KMS-11 (cell line): ENCODE results near the gene NKRF.

Experiments
- H2AFZ ChIP-seq: fragments of 200-600 bp; sonication (generic); 2 replicates; pipeline ENCODE4 v1.6.1; 2016; ENCODE audit warnings: antibody characterized with exemption, mixed run types, low read depth
- H3K27ac ChIP-seq: fragments of 200-600 bp; sonication (generic); 2 replicates; pipeline ENCODE4 v1.6.1; 2016; ENCODE audit warnings: mild to moderate bottlenecking, mixed run types
- H3K27me3 ChIP-seq: fragments of 200-600 bp; sonication (generic); 2 replicates; pipeline ENCODE4 v1.6.1; 2017; ENCODE audit warnings: mild to moderate bottlenecking, low read depth, mixed run types, moderate library complexity; ENCODE audit not compliant: insufficient read depth
- H3K36me3 ChIP-seq: fragments of 200-600 bp; sonication (generic); 2 replicates; pipeline ENCODE4 v1.6.1; 2017; ENCODE audit warnings: mild to moderate bottlenecking, mixed run types; ENCODE audit not compliant: insufficient read depth
- H3K4me1 ChIP-seq: fragments of 200-600 bp; sonication (generic); 2 replicates; pipeline ENCODE4 v1.6.1; 2016; ENCODE audit warnings: mild to moderate bottlenecking, low read depth, mixed run types; ENCODE audit not compliant: poor library complexity, severe bottlenecking
- H3K4me2 ChIP-seq: fragments of 200-600 bp; sonication (generic); 2 replicates; pipeline ENCODE4 v1.7.0; 2016; ENCODE audit warnings: mild to moderate bottlenecking, mixed run types
- H3K4me3 ChIP-seq: fragments of 200-600 bp; sonication (generic); IDR thresholded peaks from 2 replicates; pipeline ENCODE4 v1.6.1; 2017; ENCODE audit warnings: low read depth, low read length, mixed read lengths; ENCODE audit not compliant: insufficient read depth
- H3K79me2 ChIP-seq: fragments of 200-600 bp; sonication (generic); 2 replicates; pipeline ENCODE4 v1.6.1; 2016; ENCODE audit warnings: low read depth, mixed run types; ENCODE audit not compliant: insufficient read depth
- H3K9ac ChIP-seq: fragments of 200-600 bp; sonication (generic); 2 replicates; pipeline ENCODE4 v1.6.1; 2016; ENCODE audit warnings: mild to moderate bottlenecking, mixed run types
- H4K20me1 ChIP-seq: fragments of 200-600 bp; sonication (generic); 2 replicates; pipeline ENCODE4 v1.6.1; 2016; ENCODE audit warnings: mild to moderate bottlenecking, mixed run types; ENCODE audit not compliant: insufficient read depth
- TF ChIP-seq, protein P1 (sequence below): fragments of 200-600 bp; sonication (generic); conservative IDR thresholded peaks from 2 replicates; pipeline ENCODE4 v1.6.1; 2017; ENCODE audit warnings: low read depth, mild to moderate bottlenecking, antibody characterized with exemption, low read length, moderate library complexity, mixed read lengths

NKRF gene

GRCh38 chrX:119622356-119623232, 16.4 kb upstream of the NKRF start:
- Histone ChIP-seq H3K36me3 (no peaks in the 10 kb centered on the region), H4K20me1 (no peaks in the 10 kb centered on the region), H3K27ac (peak overlapping the region; percentile 87), H2AFZ (no peak overlapping the region), H3K9ac (no peak overlapping the region), H3K27me3 (no peaks in the 10 kb centered on the region), H3K4me2 (peak overlapping the region; percentile 68), H3K4me3 (no peak overlapping the region), H3K79me2 (no peaks in the 10 kb centered on the region), H3K4me1 (peaks cover 72% of the 10 kb centered on the region)
- TF ChIP-seq, protein P1, sequence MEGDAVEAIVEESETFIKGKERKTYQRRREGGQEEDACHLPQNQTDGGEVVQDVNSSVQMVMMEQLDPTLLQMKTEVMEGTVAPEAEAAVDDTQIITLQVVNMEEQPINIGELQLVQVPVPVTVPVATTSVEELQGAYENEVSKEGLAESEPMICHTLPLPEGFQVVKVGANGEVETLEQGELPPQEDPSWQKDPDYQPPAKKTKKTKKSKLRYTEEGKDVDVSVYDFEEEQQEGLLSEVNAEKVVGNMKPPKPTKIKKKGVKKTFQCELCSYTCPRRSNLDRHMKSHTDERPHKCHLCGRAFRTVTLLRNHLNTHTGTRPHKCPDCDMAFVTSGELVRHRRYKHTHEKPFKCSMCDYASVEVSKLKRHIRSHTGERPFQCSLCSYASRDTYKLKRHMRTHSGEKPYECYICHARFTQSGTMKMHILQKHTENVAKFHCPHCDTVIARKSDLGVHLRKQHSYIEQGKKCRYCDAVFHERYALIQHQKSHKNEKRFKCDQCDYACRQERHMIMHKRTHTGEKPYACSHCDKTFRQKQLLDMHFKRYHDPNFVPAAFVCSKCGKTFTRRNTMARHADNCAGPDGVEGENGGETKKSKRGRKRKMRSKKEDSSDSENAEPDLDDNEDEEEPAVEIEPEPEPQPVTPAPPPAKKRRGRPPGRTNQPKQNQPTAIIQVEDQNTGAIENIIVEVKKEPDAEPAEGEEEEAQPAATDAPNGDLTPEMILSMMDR = no peak

GRCh38 chrX:119618439-119618838, 12.2 kb upstream of the NKRF start:
- Histone ChIP-seq H3K36me3 (no peaks in the 10 kb centered on the region), H3K27me3 (no peaks in the 10 kb centered on the region), H3K4me2 (no peak overlapping the region), H3K4me1 (peaks cover 47% of the 10 kb centered on the region), H3K9ac (no peak overlapping the region), H3K79me2 (no peaks in the 10 kb centered on the region), H2AFZ (no peak overlapping the region), H3K27ac (no peak overlapping the region), H4K20me1 (no peaks in the 10 kb centered on the region), H3K4me3 (no peak overlapping the region)
- TF ChIP-seq, protein P1 = no peak

- H3K27ac ChIP-seq = no peak overlapping the region
- no peak overlapping the region for H2AFZ ChIP-seq
- no peaks in the 10 kb centered on the region for H4K20me1 ChIP-seq
- H3K36me3 ChIP-seq = no peaks in the 10 kb centered on the region
- H3K4me2 ChIP-seq = no peak overlapping the region
- H3K79me2 ChIP-seq = no peaks in the 10 kb centered on the region
- TF ChIP-seq, protein P1 = no peak
- no peak overlapping the region for H3K9ac ChIP-seq
- peaks cover 39% of the 10 kb centered on the region for H3K4me1 ChIP-seq
- no peak overlapping the region for H3K4me3 ChIP-seq
- H3K27me3 ChIP-seq = no peaks in the 10 kb centered on the region
Measured at GRCh38 chrX:119617517-119618164, 11.4 kb upstream of the NKRF start.

DNA sequence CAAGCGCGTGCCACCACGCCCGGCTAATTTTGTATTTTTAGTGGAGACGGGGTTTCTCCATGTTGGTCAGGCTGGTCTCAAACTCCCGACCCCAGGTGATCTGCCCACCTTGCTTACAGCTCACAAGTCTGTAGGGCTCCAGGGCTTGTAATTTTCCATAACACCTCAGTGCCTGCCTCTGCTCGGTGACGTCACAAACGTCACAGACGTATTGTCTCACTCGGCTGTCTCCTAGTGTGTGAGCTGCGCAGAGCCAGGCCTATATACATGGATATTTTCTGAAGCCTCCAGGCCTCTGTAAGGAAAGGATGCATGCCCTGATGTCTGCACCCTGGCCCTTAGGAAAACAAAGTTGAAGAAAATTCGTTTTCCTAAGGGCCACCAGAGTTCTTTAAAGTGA, 8.6 kb upstream of the NKRF start:
- H3K4me3 ChIP-seq = no peak overlapping the region

More for the DNA sequence above, 8.6 kb upstream of the NKRF start:
- H3K36me3 ChIP-seq = no peaks in the 10 kb centered on the region
- H3K27me3 ChIP-seq = no peaks in the 10 kb centered on the region
- H3K9ac ChIP-seq = no peak overlapping the region
- H3K4me2 ChIP-seq = no peak overlapping the region
- no peaks in the 10 kb centered on the region for H3K79me2 ChIP-seq
- H3K27ac ChIP-seq = no peak overlapping the region
- H4K20me1 ChIP-seq = no peaks in the 10 kb centered on the region
- peaks cover 33% of the 10 kb centered on the region for H3K4me1 ChIP-seq
- TF ChIP-seq, protein P1 = no peak
- H2AFZ ChIP-seq = no peak overlapping the region
